Jurkat, Clone E6-1 (cell line): ENCODE results near the gene TMEM255B.
"Not testable (repeated sequence)": the region's sequence is repeated elsewhere in the genome, so short reads cannot be mapped to it uniquely, and the experiment has no call there.

Experiments used
- DNase-seq: peaks from one replicate; pipeline ENCODE4 v3.0.0-alpha.2; 2011; ENCODE audit warnings: low read depth, low spot score
- H3K4me3 ChIP-seq: 2 replicates; pipeline ENCODE4 v1.5.1; 2011; ENCODE audit warnings: mild to moderate bottlenecking, low read length, control low read depth, moderate library complexity

The TMEM255B gene

GRCh38 chr13:113820813-113821651, 62.0 kb downstream of the TMEM255B start:
- no peak overlapping the region for H3K4me3 ChIP-seq
- DNase-seq: no peak

- DNase-seq: no peak
- no peak overlapping the region for H3K4me3 ChIP-seq
Measured at GRCh38 chr13:113821847-113822246, 62.8 kb downstream of the TMEM255B start.

GRCh38 chr13:113822266-113822665, 63.2 kb downstream of the TMEM255B start:
- no peak overlapping the region for H3K4me3 ChIP-seq
- no peak for DNase-seq

- DNase-seq: no peak
- H3K4me3 ChIP-seq: no peak overlapping the region
Measured at GRCh38 chr13:113822956-113823744, 64.1 kb downstream of the TMEM255B start.

GRCh38 chr13:113823771-113824170, 64.7 kb downstream of the TMEM255B start:
- DNase-seq: no peak

GRCh38 chr13:113825841-113826240, 66.8 kb downstream of the TMEM255B start:
- no peak for DNase-seq
- H3K4me3 ChIP-seq: no peak overlapping the region

More at GRCh38 chr13:113823771-113824170, 64.7 kb downstream of the TMEM255B start:
- no peak overlapping the region for H3K4me3 ChIP-seq

GRCh38 chr13:113826446-113826845, 67.4 kb downstream of the TMEM255B start:
- not testable (repeated sequence) for DNase-seq, H3K4me3 ChIP-seq

GRCh38 chr13:113827021-113827420, 68.0 kb downstream of the TMEM255B start:
- no peak overlapping the region for H3K4me3 ChIP-seq
- no peak for DNase-seq

GRCh38 chr13:113828282-113828825, 69.3 kb downstream of the TMEM255B start:
- DNase-seq: no peak
- no peak overlapping the region for H3K4me3 ChIP-seq

- not testable (repeated sequence) for H3K4me3 ChIP-seq, DNase-seq
Measured at GRCh38 chr13:113830426-113830950, 71.5 kb downstream of the TMEM255B start.

- no peak overlapping the region for H3K4me3 ChIP-seq
- no peak for DNase-seq
Measured at GRCh38 chr13:113831061-113831460, 72.0 kb downstream of the TMEM255B start.

GRCh38 chr13:113832205-113832604, 73.2 kb downstream of the TMEM255B start:
- no peak for DNase-seq
- no peak overlapping the region for H3K4me3 ChIP-seq

- DNase-seq: no peak
- no peak overlapping the region for H3K4me3 ChIP-seq
Measured at GRCh38 chr13:113832631-113833030, 73.6 kb downstream of the TMEM255B start.

GRCh38 chr13:113833111-113833830, 74.2 kb downstream of the TMEM255B start:
- DNase-seq: no peak
- no peak overlapping the region for H3K4me3 ChIP-seq

GRCh38 chr13:113834006-113834405, 75.0 kb downstream of the TMEM255B start:
- H3K4me3 ChIP-seq, DNase-seq: not testable (repeated sequence)

- no peak for DNase-seq
- no peak overlapping the region for H3K4me3 ChIP-seq
Measured at GRCh38 chr13:113834496-113835200, 75.6 kb downstream of the TMEM255B start.

- H3K4me3 ChIP-seq: no peak overlapping the region
- no peak for DNase-seq
Measured at GRCh38 chr13:113835461-113836270, 76.6 kb downstream of the TMEM255B start.
